Breast epithelium (tissue), 4 donors: ENCODE measurements around the gene DYSF. TPM values are rescaled to one million over a fixed set of nuclear protein-coding genes. Genes with fewer than 3 reads are reported as not detected.

ENCODE experiments used
- DNase-seq, 2 donors: peaks; one replicate each; pipeline ENCODE4 v3.0.0-alpha.2; 2019; ENCODE audit warnings: low spot score in 2 of 2
- H3K27ac ChIP-seq, 2 donors: fragments of 200-600 bp; sonication (generic) in 1 of 2; one replicate each; pipeline ENCODE4 v1.5.1; 2016 to 2019; ENCODE audit warnings: mild to moderate bottlenecking in 1 of 2
- H3K27me3 ChIP-seq, 2 donors: fragments of 200-600 bp; sonication (generic) in 1 of 2; one replicate each; pipeline versions ENCODE4 v1.5.1 to v1.6.0; 2017 to 2019; ENCODE audit warnings: control low read depth in 1 of 2, mild to moderate bottlenecking in 1 of 2
- H3K36me3 ChIP-seq: fragments of 200-600 bp; one replicate; pipeline ENCODE4 v1.5.1; 2019
- H3K4me1 ChIP-seq, 2 donors: fragments of 200-600 bp; sonication (generic); one replicate each; pipeline ENCODE4 v1.5.1; 2016 to 2019; ENCODE audit warnings: control low read depth in 1 of 2
- H3K4me3 ChIP-seq, 3 donors: fragments of 200-600 bp; sonication (generic); 1 replicate in 2 of 3; 2 replicates in 1 of 3; pipeline ENCODE4 v1.5.1; 2016 to 2019; ENCODE audit warnings: mild to moderate bottlenecking in 3 of 3, moderate library complexity in 2 of 3
- H3K9me3 ChIP-seq, 2 donors: fragments of 200-600 bp; sonication (generic) in 1 of 2; one replicate each; pipeline ENCODE4 v1.5.1; 2016 to 2019; ENCODE audit warnings: control low read depth in 1 of 2
- CTCF ChIP-seq, 3 donors: fragments of 450-650 bp; IDR thresholded peaks; one replicate each; pipeline ENCODE4 v1.5.1; 2016 to 2017; ENCODE audit warnings: antibody characterized with exemption in 3 of 3, mild to moderate bottlenecking in 3 of 3, moderate library complexity in 3 of 3
- POLR2A ChIP-seq: fragments of 450-650 bp; IDR thresholded peaks from one replicate; pipeline ENCODE4 v1.6.1; 2016; ENCODE audit warnings: antibody characterized with exemption, mild to moderate bottlenecking, moderate library complexity
- POLR2AphosphoS5 ChIP-seq, 3 donors: sonication (generic); formaldehyde crosslinking; IDR thresholded peaks; one replicate each; pipeline ENCODE4 v1.6.1; 2017; ENCODE audit warnings: antibody characterized with exemption in 3 of 3
- intact Hi-C: fragments of 100-400 bp; cut with DNase I; formaldehyde crosslinking; loops from one replicate; pipeline ENCODE4 v1.15.1; 2023; ENCODE audit warnings: low total_unique reads
- total RNA-seq, 3 donors: library from RNA; depleted of rRNA; stranded (reverse); fragments of >200 nt; gene quantifications; one replicate each; pipeline ENCODE4 v1.1.0, GENCODE V29; 2016

DYSF gene
- total RNA-seq, 3 donors from 2014 or later, result 3.0 to 15.7 (median 4.8) TPM

GRCh38 chr2:71505086-71505769 lies 51.9 kb downstream of the DYSF start:
- H3K36me3 ChIP-seq, result no peaks in the 10 kb centered on the region
- no peak overlapping the region for H3K4me3 ChIP-seq
- H3K4me1 ChIP-seq, result no peaks in the 10 kb centered on the region
- intact Hi-C loops, result loop anchor here (10.0 kb wide), 1 partner anchor 210 kb away; no protein-coding TSS in a partner anchor
- H3K27ac ChIP-seq, result no peak overlapping the region
- no peak for DNase-seq
- TF ChIP-seq POLR2A (no peak), POLR2AphosphoS5 (IDR thresholded peaks at IDR 0.05) (no peak), CTCF (IDR thresholded peaks at IDR 0.05) (no peak)
- no peaks in the 10 kb centered on the region for H3K9me3 ChIP-seq
- H3K27me3 ChIP-seq, result no peaks in the 10 kb centered on the region

- H3K4me1 ChIP-seq, result no peaks in the 10 kb centered on the region
- H3K27me3 ChIP-seq, result no peaks in the 10 kb centered on the region
- TF ChIP-seq POLR2AphosphoS5 (IDR thresholded peaks at IDR 0.05), result no peak
- no peak for TF ChIP-seq CTCF (IDR thresholded peaks at IDR 0.05)
- no peak for TF ChIP-seq POLR2A
- DNase-seq, result no peak
- no peak overlapping the region for H3K4me3 ChIP-seq
- intact Hi-C loops, result loop anchor here (10.0 kb wide), 1 partner anchor 211 kb away; no protein-coding TSS in a partner anchor
- no peaks in the 10 kb centered on the region for H3K9me3 ChIP-seq
- no peak overlapping the region for H3K27ac ChIP-seq
- H3K36me3 ChIP-seq, result no peaks in the 10 kb centered on the region
These were observed 52.4 kb downstream of the DYSF start for GRCh38 chr2:71505770-71506140.

GRCh38 chr2:71506222-71507153 lies 53.1 kb downstream of the DYSF start:
- H3K36me3 ChIP-seq, result no peaks in the 10 kb centered on the region
- no peak overlapping the region for H3K4me3 ChIP-seq
- intact Hi-C loops, result loop anchor here (10.0 kb wide), 1 partner anchor 212 kb away; no protein-coding TSS in a partner anchor
- no peaks in the 10 kb centered on the region for H3K9me3 ChIP-seq
- TF ChIP-seq POLR2A (no peak), CTCF (IDR thresholded peaks at IDR 0.05) (no peak), POLR2AphosphoS5 (IDR thresholded peaks at IDR 0.05) (no peak)
- H3K27ac ChIP-seq, result no peak overlapping the region
- no peak for DNase-seq
- no peaks in the 10 kb centered on the region for H3K27me3 ChIP-seq
- H3K4me1 ChIP-seq, result no peaks in the 10 kb centered on the region

GRCh38 chr2:71507476-71507875 lies 54.1 kb downstream of the DYSF start:
- no peak overlapping the region for H3K27ac ChIP-seq
- intact Hi-C loops, result loop anchor here (10.0 kb wide), 1 partner anchor 213 kb away; no protein-coding TSS in a partner anchor
- H3K27me3 ChIP-seq, result no peaks in the 10 kb centered on the region
- DNase-seq, result no peak
- H3K9me3 ChIP-seq, result no peaks in the 10 kb centered on the region
- no peak overlapping the region for H3K4me3 ChIP-seq
- H3K36me3 ChIP-seq, result no peaks in the 10 kb centered on the region
- TF ChIP-seq POLR2AphosphoS5 (IDR thresholded peaks at IDR 0.05) (no peak), POLR2A (no peak), CTCF (IDR thresholded peaks at IDR 0.05) (no peak)
- no peaks in the 10 kb centered on the region for H3K4me1 ChIP-seq
